ENCODE measurements around the gene NUBP2. TPM values are rescaled to one million over a fixed set of nuclear protein-coding genes. Genes with fewer than 3 reads are reported as not detected.

NUBP2 gene
- total RNA-seq, 3 donors from 2014 or later, result 61.6 to 82.6 (median 80.3) TPM

GRCh38 chr16:1768767-1769401 is 13.9 kb upstream of the NUBP2 start:
- intact Hi-C loops (cut with DNase I; ENCODE audit: low total_unique reads), result no loop called here
- Histone ChIP-seq H3K36me3 (peaks cover 5% of the 10 kb centered on the region), H3K4me1 (peaks cover 8 to 13% of the 10 kb centered on the region in 2 donors), H3K27me3 (no peaks in the 10 kb centered on the region), H3K4me3 (no peak overlapping the region), H3K9me3 (no peaks in the 10 kb centered on the region), H3K27ac (peak overlapping the region in 1 of 2 donors; percentile 69)
- TF ChIP-seq POLR2A (IDR thresholded peaks at IDR 0.05) (no peak), CTCF (IDR thresholded peaks at IDR 0.05) (no peak)
- no peak for DNase-seq (ENCODE audit: low spot score in 2 of 2)

DNA sequence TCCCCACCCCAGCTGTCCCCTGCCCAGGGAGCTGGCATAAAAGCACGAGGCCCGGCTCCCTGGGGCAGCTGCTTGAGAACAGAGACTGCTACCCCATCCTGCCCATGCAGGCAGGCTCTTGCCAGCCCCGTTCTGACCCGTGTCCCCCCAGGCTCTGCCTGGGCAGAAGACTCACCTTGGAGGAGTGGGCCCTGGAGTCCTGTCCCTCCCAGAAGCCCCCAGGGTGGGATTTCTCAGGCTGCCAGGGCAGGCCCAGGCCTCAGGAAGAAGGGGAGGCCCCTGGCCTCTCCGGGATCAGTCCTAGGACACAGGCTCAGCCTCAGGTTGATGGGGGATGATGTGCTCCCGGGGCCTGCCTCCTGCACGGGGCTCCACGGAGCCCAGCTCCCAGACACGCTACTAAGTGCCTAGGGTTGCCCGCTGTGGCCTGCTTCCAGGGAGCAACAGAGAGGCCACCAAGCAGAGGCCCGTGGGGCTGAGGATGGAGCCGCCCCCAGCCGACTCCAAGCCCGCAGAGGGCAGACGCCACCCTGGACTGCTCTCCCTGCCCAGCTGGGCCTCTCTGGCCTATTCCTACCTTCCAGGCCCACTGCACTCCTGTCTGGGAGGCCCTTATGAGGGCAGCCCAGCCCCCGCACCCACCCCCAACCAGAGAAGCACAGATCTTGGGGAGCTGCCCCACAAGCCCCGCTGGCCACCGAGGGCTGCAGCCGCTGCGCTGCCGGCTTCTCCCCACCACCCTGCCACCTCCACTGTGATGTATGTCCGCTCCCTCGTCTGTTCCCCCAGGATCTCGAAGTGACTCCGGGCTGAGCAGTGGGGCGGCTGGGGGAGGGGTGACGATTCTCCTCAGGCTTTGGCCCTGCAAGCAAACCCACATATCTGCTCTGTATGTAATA is 13.1 kb upstream of the NUBP2 start:
- DNase-seq (ENCODE audit: low spot score in 2 of 2), result no peak
- Histone ChIP-seq H3K4me3 (peak overlapping the region in 2 of 3 donors; percentile 91 to 94), H3K4me1 (peaks cover 16 to 21% of the 10 kb centered on the region in 2 donors), H3K27ac (peak overlapping the region; percentile 51 to 69), H3K36me3 (peaks cover 5% of the 10 kb centered on the region), H3K27me3 (no peaks in the 10 kb centered on the region), H3K9me3 (no peaks in the 10 kb centered on the region)
- intact Hi-C loops (cut with DNase I; ENCODE audit: low total_unique reads), result no loop called here
- TF ChIP-seq POLR2AphosphoS5 (IDR thresholded peaks at IDR 0.05), result no peak
- TF ChIP-seq CTCF (IDR thresholded peaks at IDR 0.05), result no peak
- no peak for TF ChIP-seq POLR2A (IDR thresholded peaks at IDR 0.05)

DNA sequence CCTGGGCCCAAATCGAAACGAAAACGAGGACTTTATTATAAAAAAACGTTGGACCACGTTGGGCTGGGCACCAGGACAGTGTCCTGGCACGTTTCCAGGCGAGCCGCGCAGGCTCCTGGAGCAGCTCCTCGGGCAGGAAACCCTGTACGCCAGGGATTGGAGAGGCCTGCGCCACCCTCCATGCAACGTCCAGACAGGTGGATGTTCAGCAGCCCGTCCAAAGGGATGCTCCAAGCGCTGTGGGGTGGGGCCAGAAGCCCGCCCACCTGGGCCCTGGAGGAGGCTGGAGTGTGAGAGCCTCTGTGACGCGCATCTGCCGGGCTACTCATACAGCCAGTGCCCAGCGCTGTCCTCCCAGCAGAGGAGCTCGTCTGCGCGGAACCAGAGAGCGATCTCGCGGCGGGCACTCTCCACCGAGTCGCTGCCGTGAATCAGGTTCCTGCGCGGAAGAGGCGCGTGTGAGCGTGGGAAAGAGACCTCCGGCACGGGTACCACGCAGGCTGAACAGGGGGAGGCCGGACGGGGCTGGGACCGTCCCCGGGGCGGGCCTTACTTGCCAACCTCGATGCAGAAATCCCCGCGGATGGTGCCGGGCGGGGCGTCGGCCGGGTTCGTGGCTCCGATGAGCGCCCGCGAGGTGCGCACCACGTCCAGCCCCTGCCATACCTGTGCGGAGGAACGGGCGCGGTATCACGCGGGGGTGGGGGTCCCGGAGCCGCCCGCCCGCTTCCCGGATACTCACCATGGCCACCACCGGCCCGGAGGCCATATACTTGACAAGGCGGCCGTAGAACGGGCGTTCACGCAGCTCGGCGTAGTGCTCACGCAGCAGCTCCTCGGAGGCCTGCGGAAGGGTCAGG is 12.2 kb upstream of the NUBP2 start:
- Histone ChIP-seq H3K4me1 (peaks cover 16 to 25% of the 10 kb centered on the region in 2 donors), H3K36me3 (no peaks in the 10 kb centered on the region), H3K9me3 (no peaks in the 10 kb centered on the region), H3K4me3 (peak overlapping the region; percentile 91 to 97 (median 94)), H3K27me3 (no peaks in the 10 kb centered on the region), H3K27ac (peak overlapping the region; percentile 51 to 69)
- intact Hi-C loops (cut with DNase I; ENCODE audit: low total_unique reads), result no loop called here
- DNase-seq (ENCODE audit: low spot score in 2 of 2), result peak; percentile 56 to 67
- TF ChIP-seq POLR2A (IDR thresholded peaks at IDR 0.05) (no peak), CTCF (IDR thresholded peaks at IDR 0.05) (peak in 1 of 3 donors; percentile 8), POLR2AphosphoS5 (IDR thresholded peaks at IDR 0.05) (peak in 2 of 3 donors; percentile 35 to 41)

- intact Hi-C loops (cut with DNase I; ENCODE audit: low total_unique reads), result no loop called here
- H3K27me3 ChIP-seq, result no peaks in the 10 kb centered on the region
- TF ChIP-seq POLR2AphosphoS5 (IDR thresholded peaks at IDR 0.05), result no peak
- no peak for TF ChIP-seq POLR2A (IDR thresholded peaks at IDR 0.05)
- no peak for TF ChIP-seq CTCF (IDR thresholded peaks at IDR 0.05)
- peaks cover 16 to 25% of the 10 kb centered on the region in 2 donors for H3K4me1 ChIP-seq
- no peaks in the 10 kb centered on the region for H3K9me3 ChIP-seq
- peak; percentile 65 to 79 for DNase-seq (ENCODE audit: low spot score in 2 of 2)
- H3K36me3 ChIP-seq, result no peaks in the 10 kb centered on the region
- peak within 1 kb of the TSS; percentile 51 to 69 for H3K27ac ChIP-seq
- H3K4me3 ChIP-seq, result peak within 1 kb of the TSS; percentile 91 to 97 (median 94)
Observed at GRCh38 chr16:1771188-1771863, 11.4 kb upstream of the NUBP2 start, which contains the start of gene NME3. Gene NME3 (minus strand): TSS chr16:1771543. CDS start chr16:1771534, 9 bp downstream.

Measured in breast epithelium (tissue), 4 donors.